Hepatocyte (in vitro differentiated cells): ENCODE results near the gene CREB5. TPM values are rescaled to one million over a fixed set of nuclear protein-coding genes. Genes with fewer than 3 reads are reported as not detected.

Experiments
- DNase-seq: peaks from one replicate; pipeline ENCODE4 v3.0.0-alpha.2; 2016; ENCODE audit warnings: low spot score
- H2AFZ ChIP-seq: fragments of 200-600 bp; sonication (generic); 2 replicates; pipeline ENCODE4 v1.6.0; 2016; ENCODE audit warnings: antibody characterized with exemption, mild to moderate bottlenecking
- H3K27ac ChIP-seq: fragments of 200-600 bp; sonication (generic); 2 replicates; pipeline ENCODE4 v1.5.1; 2016; ENCODE audit warnings: mild to moderate bottlenecking
- H3K27me3 ChIP-seq: fragments of 200-600 bp; sonication (generic); 2 replicates; pipeline ENCODE4 v1.6.1; 2016
- H3K36me3 ChIP-seq: fragments of 200-600 bp; sonication (generic); replicated peaks from 2 replicates; pipeline ENCODE4 v1.5.1; 2016; ENCODE audit warnings: low read depth; ENCODE audit not compliant: insufficient read depth
- H3K4me1 ChIP-seq: fragments of 200-600 bp; sonication (generic); 2 replicates; pipeline ENCODE4 v1.5.1; 2016; ENCODE audit warnings: mild to moderate bottlenecking, moderate library complexity; ENCODE audit not compliant: insufficient read depth
- H3K4me2 ChIP-seq: fragments of 200-600 bp; sonication (generic); 2 replicates; pipeline ENCODE4 v1.6.0; 2016
- H3K4me3 ChIP-seq: fragments of 200-600 bp; sonication (generic); 2 replicates; pipeline ENCODE4 v1.5.1; 2016; ENCODE audit warnings: mild to moderate bottlenecking
- H3K79me2 ChIP-seq: fragments of 200-600 bp; sonication (generic); 2 replicates; pipeline ENCODE4 v1.6.0; 2017; ENCODE audit warnings: mild to moderate bottlenecking
- H3K9me2 ChIP-seq: fragments of 200-600 bp; sonication (generic); replicated peaks from 2 replicates; pipeline ENCODE4 v1.6.0; 2017; ENCODE audit warnings: mild to moderate bottlenecking; ENCODE audit not compliant: insufficient read depth
- H3K9me3 ChIP-seq: fragments of 200-600 bp; sonication (generic); 2 replicates; pipeline ENCODE4 v1.5.1; 2016; ENCODE audit warnings: low read depth, mild to moderate bottlenecking
- H4K20me1 ChIP-seq: fragments of 200-600 bp; sonication (generic); 2 replicates; pipeline ENCODE4 v1.6.0; 2016; ENCODE audit warnings: mild to moderate bottlenecking; ENCODE audit not compliant: insufficient read depth, poor library complexity, severe bottlenecking
- CTCF ChIP-seq: fragments of 200-600 bp; sonication (generic); IDR thresholded peaks from 2 replicates; pipeline ENCODE4 v1.5.1; 2016; ENCODE audit warnings: antibody characterized with exemption, mild to moderate bottlenecking; ENCODE audit not compliant: poor library complexity
- EZH2 ChIP-seq: fragments of 200-600 bp; sonication (generic); IDR thresholded peaks from 2 replicates; pipeline ENCODE4 v1.6.1; 2016; ENCODE audit warnings: antibody characterized with exemption, mild to moderate bottlenecking, borderline replicate concordance
- EZH2phosphoT487 ChIP-seq: fragments of 200-600 bp; sonication (generic); IDR thresholded peaks from one replicate; pipeline ENCODE4 v1.6.1; 2018; ENCODE audit warnings: antibody characterized with exemption, mild to moderate bottlenecking, low read depth, moderate library complexity; ENCODE audit not compliant: unreplicated experiment, severe bottlenecking
- WGBS: methylation state at CpG from one replicate; pipeline ENCODE4 v1.1.6; 2016; ENCODE audit warnings: low lambda C conversion rate; ENCODE audit errors: missing lambda C conversion rate; 5-methylcytosine and 5-hydroxymethylcytosine counted together
- polyA plus RNA-seq: library from polyadenylated mRNA; unstranded; fragments of >200 nt; fragmentation: Nextera tagmentation; extraction: Ambion mirVana; gene quantifications from 2 replicates; pipeline ENCODE4 v1.2.1, GENCODE V29; 2016
- total RNA-seq: library from RNA; depleted of rRNA; stranded (reverse); fragments of >200 nt; gene quantifications from 2 replicates; pipeline ENCODE4 v1.2.3, GENCODE V29; 2014

Gene CREB5
- total and polyA plus RNA-seq, 2 experiments from 2014 or later, result 14.0 to 27.9 TPM

- Histone ChIP-seq H3K4me2 (no peak overlapping the region), H3K4me1 (peaks cover 17% of the 10 kb centered on the region), H3K9me2 (no peaks in the 10 kb centered on the region), H3K27me3 (no peaks in the 10 kb centered on the region), H3K4me3 (no peak overlapping the region), H3K36me3 (no peaks in the 10 kb centered on the region), H3K9me3 (no peaks in the 10 kb centered on the region), H3K79me2 (no peaks in the 10 kb centered on the region), H4K20me1 (no peaks in the 10 kb centered on the region), H2AFZ (no peak overlapping the region), H3K27ac (no peak overlapping the region)
- TF ChIP-seq EZH2phosphoT487, result no peak
- TF ChIP-seq CTCF, result no peak
- TF ChIP-seq EZH2, result no peak
- 91% methylated on average over 7 of the region's 7 CpGs for WGBS
- no peak for DNase-seq
Observed at GRCh38 chr7:28517606-28518005, 105.3 kb downstream of the CREB5 start.

- DNase-seq, result no peak
Observed at GRCh38 chr7:28520074-28521015, 108.0 kb downstream of the CREB5 start.

GRCh38 chr7:28524978-28525377 is 112.7 kb downstream of the CREB5 start:
- TF ChIP-seq EZH2 (no peak), CTCF (no peak), EZH2phosphoT487 (no peak)
- Histone ChIP-seq H3K4me2 (no peak overlapping the region), H3K36me3 (no peaks in the 10 kb centered on the region), H3K4me1 (peaks cover 11% of the 10 kb centered on the region), H2AFZ (no peak overlapping the region), H4K20me1 (no peaks in the 10 kb centered on the region), H3K9me2 (no peaks in the 10 kb centered on the region), H3K4me3 (no peak overlapping the region), H3K79me2 (no peaks in the 10 kb centered on the region), H3K27ac (no peak overlapping the region), H3K27me3 (peaks cover 7% of the 10 kb centered on the region), H3K9me3 (no peaks in the 10 kb centered on the region)
- DNase-seq, result no peak
- 54% methylated on average over 3 of the region's 3 CpGs for WGBS

More at GRCh38 chr7:28520074-28521015, 108.0 kb downstream of the CREB5 start:
- Histone ChIP-seq H2AFZ (no peak overlapping the region), H3K9me2 (no peaks in the 10 kb centered on the region), H3K9me3 (no peaks in the 10 kb centered on the region), H3K27ac (peak overlapping the region; percentile 3), H3K36me3 (no peaks in the 10 kb centered on the region), H4K20me1 (no peaks in the 10 kb centered on the region), H3K27me3 (peaks cover 7% of the 10 kb centered on the region), H3K4me1 (peaks cover 17% of the 10 kb centered on the region), H3K4me2 (peak overlapping the region; percentile 26), H3K79me2 (no peaks in the 10 kb centered on the region), H3K4me3 (no peak overlapping the region)
- 35% methylated on average over 9 of the region's 9 CpGs for WGBS
- TF ChIP-seq CTCF (no peak), EZH2 (no peak), EZH2phosphoT487 (no peak)
